ENCODE data around the gene SOX5. TPM values are rescaled to one million over a fixed set of nuclear protein-coding genes. Genes with fewer than 3 reads are reported as not detected.

Gene SOX5
- polyA plus RNA-seq, 1 of the 3 experiments (the other 2 are of a cell fraction) = 0.21 TPM

GRCh38 chr12:23534196-23534595 is 415.3 kb downstream of the SOX5 start (continued):
- no peak for TF ChIP-seq YY1 (IDR thresholded peaks at IDR 0.05; ENCODE audit: low read depth)

- no peaks in the 10 kb centered on the region for H3K79me2 ChIP-seq (ENCODE audit: insufficient read depth)
- CTCF ChIA-PET = interaction anchor here (1.6 kb wide), 1 partner anchor 849 kb away, joined by 6 read pairs; no protein-coding TSS in a partner anchor
Measured at GRCh38 chr12:23533699-23534098, 415.8 kb downstream of the SOX5 start.

More at GRCh38 chr12:23533699-23534098, 415.8 kb downstream of the SOX5 start:
- Histone ChIP-seq H3K4me1 (ENCODE audit: control insufficient read depth in 1 of 2, insufficient read depth in 2 of 2, low read depth in 1 of 2, low read length in 1 of 2) (peaks cover 0 to 2% of the 10 kb centered on the region in 2 experiments; a peak in 2 of 4 replicates), H3K4me3 (ENCODE audit: low read depth in 2 of 2, low read length in 1 of 2) (no peak overlapping the region), H2AFZ (ENCODE audit: low read depth) (no peak overlapping the region), H3K27me3 (ENCODE audit: insufficient read depth) (no peaks in the 10 kb centered on the region), H3K27ac (ENCODE audit: low read depth in 2 of 2, low read length in 1 of 2) (no peak overlapping the region), H4K20me1 (ENCODE audit: insufficient read depth) (no peaks in the 10 kb centered on the region), H3K9ac (no peak overlapping the region), H3K9me3 (no peaks in the 10 kb centered on the region), H3K4me2 (no peak overlapping the region), H3K36me3 (replicated peaks in 1 of 2; ENCODE audit: control insufficient read depth in 1 of 2, insufficient read depth in 2 of 2, low read length in 1 of 2) (no peaks in the 10 kb centered on the region), H3F3A (replicated peaks; ENCODE audit: insufficient read depth) (no peaks in the 10 kb centered on the region), H3K9me2 (no peaks in the 10 kb centered on the region; the same call in 1 of the 2 replicates)
- DNase-seq = no peak
- POLR2A ChIA-PET = no interaction called here
- TF ChIP-seq TAF1 (IDR thresholded peaks at IDR 0.05; ENCODE audit: borderline replicate concordance, low read depth, low read length) = no peak
- no peak for TF ChIP-seq FOSL2 (IDR thresholded peaks at IDR 0.05; ENCODE audit: borderline replicate concordance, low read depth)
- TF ChIP-seq POLR2AphosphoS5 (IDR thresholded peaks at IDR 0.05; ENCODE audit: low read depth, low read length) = no peak
- TF ChIP-seq RCOR1 (IDR thresholded peaks at IDR 0.05; ENCODE audit: low read length) = no peak
- no peak for TF ChIP-seq YY1 (IDR thresholded peaks at IDR 0.05; ENCODE audit: low read depth)
- TF ChIP-seq TCF12 (IDR thresholded peaks at IDR 0.05) = no peak
- TF ChIP-seq PBX3 (IDR thresholded peaks at IDR 0.05) = no peak
- no peak for TF ChIP-seq SMC3 (IDR thresholded peaks at IDR 0.05; ENCODE audit: low read depth, low read length)
- no peak for TF ChIP-seq USF1 (IDR thresholded peaks at IDR 0.05; ENCODE audit: borderline replicate concordance, low read depth)
- no peak for TF ChIP-seq RFX5 (IDR thresholded peaks at IDR 0.05; ENCODE audit: low read length)
- TF ChIP-seq EZH2phosphoT487 (IDR thresholded peaks at IDR 0.05; ENCODE audit: borderline replicate concordance, low read depth) = no peak
- no peak for TF ChIP-seq IRF3 (IDR thresholded peaks at IDR 0.05; ENCODE audit: low read depth, low read length)
- no peak for TF ChIP-seq GATA2 (CRISPR knock-in tag; IDR thresholded peaks at IDR 0.05)
- TF ChIP-seq EP300 (IDR thresholded peaks at IDR 0.05; ENCODE audit: borderline replicate concordance in 1 of 2, low read depth in 1 of 2, low read length in 1 of 2) = no peak
- no peak for TF ChIP-seq USF2 (IDR thresholded peaks at IDR 0.05; ENCODE audit: borderline replicate concordance, low read depth, low read length)
- TF ChIP-seq CHD2 (IDR thresholded peaks at IDR 0.05; ENCODE audit: low read length, partially characterized antibody) = no peak
- TF ChIP-seq MEF2A (IDR thresholded peaks at IDR 0.05; ENCODE audit: borderline replicate concordance, low read depth) = no peak
- TF ChIP-seq FOXJ3 (CRISPR knock-in tag; IDR thresholded peaks at IDR 0.05) = no peak
- no peak for TF ChIP-seq RXRA (IDR thresholded peaks at IDR 0.05; ENCODE audit: borderline replicate concordance, low read depth)
- TF ChIP-seq MAX (IDR thresholded peaks at IDR 0.05; ENCODE audit: low read depth) = no peak
- WGBS (ENCODE audit: low lambda C conversion rate) = 79% methylated on average over 1 of the region's 1 CpG

Measured in SK-N-SH (cell line).